ENCODE measurements around the gene KRT2. TPM values are rescaled to one million over a fixed set of nuclear protein-coding genes. Genes with fewer than 3 reads are reported as not detected.

The KRT2 gene
- total and polyA plus RNA-seq, 2 of the 4 experiments (the other 2 are of a cell fraction), result not detected

DNA sequence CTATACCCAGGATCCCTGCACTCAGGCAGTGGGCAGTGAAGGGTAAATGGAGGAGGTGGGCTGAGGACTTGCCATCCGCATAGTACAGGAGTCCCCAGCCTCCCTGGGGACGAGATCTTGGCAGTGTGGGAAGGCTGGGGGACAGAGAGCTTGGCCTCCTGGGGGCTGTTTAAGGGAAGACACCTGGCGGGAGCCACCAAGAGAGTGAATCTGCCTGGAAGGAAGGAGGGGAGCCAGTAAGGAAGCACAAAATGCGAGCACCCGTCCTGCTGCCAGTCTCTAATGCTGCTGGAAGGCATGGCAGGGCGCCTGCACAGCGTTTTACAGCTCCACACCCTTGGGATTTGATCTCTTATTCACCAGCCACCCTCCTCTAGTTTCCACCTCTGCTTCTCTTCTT is 7.4 kb upstream of the KRT2 start:
- no peak overlapping the region for H2BK120ac ChIP-seq (ENCODE audit: low read depth, low read length)
- no peak overlapping the region for H3K23ac ChIP-seq (ENCODE audit: low read depth, low read length)
- no peak overlapping the region for H3K4ac ChIP-seq (ENCODE audit: low read depth, low read length)
- dilution Hi-C loops (cut with HindIII; ENCODE audit: low sequenced_read_pairs, unreplicated experiment), result no loop called here
- in situ Hi-C loops (cut with MboI; ENCODE audit: low sequenced_read_pairs), result no loop called here
- no peak overlapping the region for H2AFZ ChIP-seq (replicated peaks; ENCODE audit: low read length, poor library complexity)
- H2BK5ac ChIP-seq (ENCODE audit: low read depth, low read length, poor library complexity, severe bottlenecking), result no peak overlapping the region
- TF ChIP-seq RFX5 (IDR thresholded peaks at IDR 0.05; ENCODE audit: low read depth, low read length) (no peak), BHLHE40 (IDR thresholded peaks at IDR 0.05; ENCODE audit: low read depth, low read length) (no peak)
- H3K9me1 ChIP-seq (ENCODE audit: insufficient read depth, low read length), result no peaks in the 10 kb centered on the region
- H3K4me2 ChIP-seq (ENCODE audit: low read depth, low read length), result no peak overlapping the region
- H3K36me3 ChIP-seq (ENCODE audit: control insufficient read depth, insufficient read depth, low read length), result no peaks in the 10 kb centered on the region
- no peak overlapping the region for H3K9ac ChIP-seq (ENCODE audit: low read depth, low read length)
- no peak overlapping the region for H2BK20ac ChIP-seq (ENCODE audit: low read depth, low read length)
- H3K9me3 ChIP-seq (ENCODE audit: control insufficient read depth, insufficient read depth, low read length), result no peaks in the 10 kb centered on the region
- WGBS, 2 experiments (ENCODE audit: extremely low coverage in 2 of 2, insufficient read length in 1 of 2), result 0% methylated on average over 3 of the region's 7 CpGs; no CpG with 5 or more reads in 1 of the 2 experiments
- H3K18ac ChIP-seq (ENCODE audit: low read depth, low read length), result no peak overlapping the region
- ATAC-seq (ENCODE audit: low read depth), result no peak
- H2AK9ac ChIP-seq (replicated peaks; ENCODE audit: low read depth, low read length, poor library complexity), result no peak overlapping the region
- H4K20me1 ChIP-seq (ENCODE audit: insufficient read depth, low read length), result no peaks in the 10 kb centered on the region
- BruUV-seq (replicated peaks), result no TSS peak
- H2AK5ac ChIP-seq (ENCODE audit: low read depth, low read length), result no peak overlapping the region
- H3K14ac ChIP-seq (replicated peaks; ENCODE audit: low read depth, low read length), result no peak overlapping the region
- H4K91ac ChIP-seq (ENCODE audit: insufficient read depth, low read depth, low read length), result no peak overlapping the region
- no peaks in the 10 kb centered on the region for H3K4me1 ChIP-seq (ENCODE audit: control insufficient read depth, insufficient read depth, low read length)
- no peak overlapping the region for H4K8ac ChIP-seq (ENCODE audit: low read depth in 2 of 2, low read length in 2 of 2)
- no peak overlapping the region for H3K27ac ChIP-seq (ENCODE audit: insufficient read depth, low read length)
- ChIA-PET CTCF (no interaction called here), POLR2A (ENCODE audit: unreplicated experiment) (no interaction called here)
- peaks cover 17% of the 10 kb centered on the region for H3K27me3 ChIP-seq (ENCODE audit: control insufficient read depth, insufficient read depth, low read length)
- intact Hi-C loops (cut with micrococcal nuclease), result no loop called here
- H3K79me1 ChIP-seq (ENCODE audit: low read depth in 1 of 2, low read length in 2 of 2), result no peaks in the 10 kb centered on the region
- H3K56ac ChIP-seq (ENCODE audit: extremely low read depth, insufficient read depth, low read length), result no peak overlapping the region
- H3K4me3 ChIP-seq (ENCODE audit: insufficient read depth, low read depth, low read length), result no peak overlapping the region
- no peak overlapping the region for H4K5ac ChIP-seq (ENCODE audit: low read depth, low read length)
- DNase-seq, result no peak
- H2BK15ac ChIP-seq (ENCODE audit: low read depth, low read length), result no peak overlapping the region

All from IMR-90 (cell line).